Measurements from ENCODE around the gene LTO1.
"Not testable (repeated sequence)": the region's sequence is repeated elsewhere in the genome, so short reads cannot be mapped to it uniquely, and the experiment has no call there.

LTO1 gene

GRCh38 chr11:69632900-69633299 is 42.3 kb downstream of the LTO1 start:
- ATAC-seq (no peak), DNase-seq (no peak)

GRCh38 chr11:69630424-69630823 is 44.7 kb downstream of the LTO1 start:
- no peak for ATAC-seq
- no peak for DNase-seq

DNA sequence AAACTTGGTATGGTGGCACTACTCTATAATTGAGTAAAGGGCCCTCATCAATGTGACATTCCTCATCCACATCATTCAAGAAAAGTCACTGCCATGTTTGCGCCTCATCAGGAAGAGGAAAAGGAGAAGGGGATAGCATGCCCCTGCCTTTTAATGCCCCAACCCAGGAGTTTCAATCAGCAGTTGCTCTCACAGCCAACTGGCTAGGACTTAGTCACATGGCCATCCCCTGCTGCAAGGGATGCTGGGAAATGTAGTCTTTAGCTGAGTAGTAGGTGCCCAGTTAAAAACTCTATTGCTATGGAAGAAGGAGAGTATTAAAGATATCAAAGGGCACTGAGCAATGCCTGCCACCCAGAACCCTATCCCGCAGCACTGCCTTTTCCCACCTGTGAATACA is 45.1 kb downstream of the LTO1 start:
- ATAC-seq (no peak), DNase-seq (no peak)

- ATAC-seq (no peak), DNase-seq (no peak)
Observed at GRCh38 chr11:69627551-69627950, 47.6 kb downstream of the LTO1 start.

GRCh38 chr11:69625476-69625875 is 49.7 kb downstream of the LTO1 start:
- ATAC-seq (no peak), DNase-seq (no peak)

- no peak for ATAC-seq
- DNase-seq: no peak
Observed at GRCh38 chr11:69624293-69624692, 50.9 kb downstream of the LTO1 start.

- DNase-seq, ATAC-seq: not testable (repeated sequence)
Observed at GRCh38 chr11:69622097-69622681, 53.0 kb downstream of the LTO1 start.

GRCh38 chr11:69620683-69621290 is 54.4 kb downstream of the LTO1 start:
- DNase-seq (no peak), ATAC-seq (no peak)

DNA sequence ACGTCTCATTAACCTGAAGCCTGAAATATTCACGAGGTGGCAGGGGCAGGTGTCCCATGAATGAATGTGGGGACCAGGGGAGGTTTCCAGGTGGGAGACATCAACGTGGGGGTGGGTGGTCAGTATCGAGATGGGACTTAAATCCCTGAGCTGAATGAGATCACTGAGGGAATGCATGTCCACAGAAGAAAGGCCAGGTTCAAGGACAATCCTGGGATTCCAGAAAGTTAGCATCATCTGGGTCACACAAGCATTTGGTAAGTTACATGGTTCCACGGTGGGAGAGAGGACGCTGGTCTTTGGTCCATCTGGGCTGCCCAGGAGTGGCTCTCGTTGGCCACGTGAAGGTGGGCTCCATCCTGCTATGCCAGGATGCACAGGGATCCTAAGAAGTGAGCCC is 56.9 kb downstream of the LTO1 start:
- no peak for ATAC-seq
- no peak for DNase-seq

DNA sequence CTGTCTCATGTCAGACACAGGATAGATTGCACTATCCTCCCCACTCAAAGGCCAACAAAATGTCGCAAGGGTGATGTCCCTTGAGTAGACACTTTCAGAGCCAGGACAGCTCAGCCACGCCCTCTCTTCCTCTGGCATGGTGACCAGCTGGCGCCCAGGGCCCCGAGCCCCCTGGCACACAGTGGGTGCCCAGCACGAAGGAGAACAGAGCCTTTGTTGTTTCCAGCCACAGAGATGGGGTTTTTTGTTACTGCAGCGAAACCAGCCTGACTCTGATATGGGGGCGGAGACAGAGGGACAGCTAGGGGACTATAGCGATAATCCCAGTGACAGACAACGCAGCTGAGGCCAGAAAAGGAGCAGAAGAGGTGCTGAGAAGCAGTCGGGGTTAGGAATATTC is 57.5 kb downstream of the LTO1 start:
- no peak for DNase-seq
- no peak for ATAC-seq

GRCh38 chr11:69617220-69617619 is 57.9 kb downstream of the LTO1 start:
- no peak for DNase-seq
- ATAC-seq: no peak

All from stimulated activated naive CD8-positive, alpha-beta T cell treated with anti-CD3 and anti-CD28 coated beads, Interleukin-15, Interleukin-2, amounts not matched to agents 100 U/mL and 50 U/mL, for 24 hours (primary cell).